ENCODE results near the gene CDH4. TPM values are rescaled to one million over a fixed set of nuclear protein-coding genes. Genes with fewer than 3 reads are reported as not detected.

The CDH4 gene
- total RNA-seq, 1 donor from 2014 or later, result 0.99 TPM

DNA sequence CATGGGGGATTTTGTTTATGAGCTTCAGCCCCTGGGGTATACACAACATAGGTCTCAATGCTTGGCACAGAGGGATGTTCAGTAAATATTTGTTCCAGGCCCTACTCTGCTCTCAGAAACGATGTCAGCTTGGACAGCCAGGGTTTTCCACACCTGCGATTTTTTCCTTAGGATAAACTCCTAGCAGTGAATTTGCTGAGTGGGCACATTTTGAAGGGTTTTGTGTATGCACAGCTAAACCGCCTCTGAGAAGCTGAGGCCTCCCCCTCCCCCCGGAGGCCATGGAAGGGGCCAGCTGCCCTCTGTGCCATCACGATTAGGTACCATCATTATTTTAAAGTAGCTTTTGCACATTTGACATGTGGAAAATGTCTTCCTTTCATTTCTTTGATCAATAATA, 614.1 kb downstream of the CDH4 start:
- no peak for DNase-seq (ENCODE audit: low spot score)
- no peak overlapping the region for H3K4me3 Mint-ChIP-seq (ENCODE audit: unreplicated experiment)
- no peak overlapping the region for H3K27ac Mint-ChIP-seq (ENCODE audit: unreplicated experiment)
- no peaks in the 10 kb centered on the region for H3K4me1 Mint-ChIP-seq (ENCODE audit: low read depth)
- TF ChIP-seq, protein P1, sequence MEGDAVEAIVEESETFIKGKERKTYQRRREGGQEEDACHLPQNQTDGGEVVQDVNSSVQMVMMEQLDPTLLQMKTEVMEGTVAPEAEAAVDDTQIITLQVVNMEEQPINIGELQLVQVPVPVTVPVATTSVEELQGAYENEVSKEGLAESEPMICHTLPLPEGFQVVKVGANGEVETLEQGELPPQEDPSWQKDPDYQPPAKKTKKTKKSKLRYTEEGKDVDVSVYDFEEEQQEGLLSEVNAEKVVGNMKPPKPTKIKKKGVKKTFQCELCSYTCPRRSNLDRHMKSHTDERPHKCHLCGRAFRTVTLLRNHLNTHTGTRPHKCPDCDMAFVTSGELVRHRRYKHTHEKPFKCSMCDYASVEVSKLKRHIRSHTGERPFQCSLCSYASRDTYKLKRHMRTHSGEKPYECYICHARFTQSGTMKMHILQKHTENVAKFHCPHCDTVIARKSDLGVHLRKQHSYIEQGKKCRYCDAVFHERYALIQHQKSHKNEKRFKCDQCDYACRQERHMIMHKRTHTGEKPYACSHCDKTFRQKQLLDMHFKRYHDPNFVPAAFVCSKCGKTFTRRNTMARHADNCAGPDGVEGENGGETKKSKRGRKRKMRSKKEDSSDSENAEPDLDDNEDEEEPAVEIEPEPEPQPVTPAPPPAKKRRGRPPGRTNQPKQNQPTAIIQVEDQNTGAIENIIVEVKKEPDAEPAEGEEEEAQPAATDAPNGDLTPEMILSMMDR (IDR thresholded peaks at IDR 0.05), result no peak
- H3K36me3 Mint-ChIP-seq (ENCODE audit: low read depth), result no peaks in the 10 kb centered on the region
- peaks cover 6% of the 10 kb centered on the region for H3K9me3 Mint-ChIP-seq (ENCODE audit: low read depth)
- peaks cover 22% of the 10 kb centered on the region for H3K27me3 Mint-ChIP-seq (ENCODE audit: low read depth)

DNA sequence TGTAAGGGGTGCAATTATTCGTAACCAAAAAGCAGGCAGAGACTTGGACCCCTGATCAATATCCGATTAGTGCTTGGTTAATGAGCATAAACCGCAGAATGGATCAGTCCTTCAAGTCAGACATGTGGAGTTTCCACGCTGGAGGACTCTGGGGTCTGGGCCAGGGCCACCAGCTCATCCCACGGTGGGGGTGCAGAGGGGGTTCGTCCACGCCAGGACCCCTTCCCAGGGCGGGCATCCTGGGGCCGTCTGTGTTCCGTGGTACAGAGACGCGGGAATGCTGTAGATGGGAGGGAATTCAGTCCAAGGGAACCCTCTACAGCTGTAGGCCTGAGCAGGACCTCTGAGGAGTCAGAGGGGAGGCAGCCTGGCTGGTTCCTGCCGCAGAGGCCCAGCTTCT, 615.9 kb downstream of the CDH4 start:
- no peak overlapping the region for H3K4me3 Mint-ChIP-seq (ENCODE audit: unreplicated experiment)
- H3K36me3 Mint-ChIP-seq (ENCODE audit: low read depth), result no peaks in the 10 kb centered on the region
- TF ChIP-seq, protein P1 (IDR thresholded peaks at IDR 0.05), result no peak
- H3K27ac Mint-ChIP-seq (ENCODE audit: unreplicated experiment), result no peak overlapping the region
- peaks cover 22% of the 10 kb centered on the region for H3K27me3 Mint-ChIP-seq (ENCODE audit: low read depth)
- DNase-seq (ENCODE audit: low spot score), result no peak
- H3K4me1 Mint-ChIP-seq (ENCODE audit: low read depth), result no peaks in the 10 kb centered on the region
- H3K9me3 Mint-ChIP-seq (ENCODE audit: low read depth), result peaks cover 12% of the 10 kb centered on the region

DNA sequence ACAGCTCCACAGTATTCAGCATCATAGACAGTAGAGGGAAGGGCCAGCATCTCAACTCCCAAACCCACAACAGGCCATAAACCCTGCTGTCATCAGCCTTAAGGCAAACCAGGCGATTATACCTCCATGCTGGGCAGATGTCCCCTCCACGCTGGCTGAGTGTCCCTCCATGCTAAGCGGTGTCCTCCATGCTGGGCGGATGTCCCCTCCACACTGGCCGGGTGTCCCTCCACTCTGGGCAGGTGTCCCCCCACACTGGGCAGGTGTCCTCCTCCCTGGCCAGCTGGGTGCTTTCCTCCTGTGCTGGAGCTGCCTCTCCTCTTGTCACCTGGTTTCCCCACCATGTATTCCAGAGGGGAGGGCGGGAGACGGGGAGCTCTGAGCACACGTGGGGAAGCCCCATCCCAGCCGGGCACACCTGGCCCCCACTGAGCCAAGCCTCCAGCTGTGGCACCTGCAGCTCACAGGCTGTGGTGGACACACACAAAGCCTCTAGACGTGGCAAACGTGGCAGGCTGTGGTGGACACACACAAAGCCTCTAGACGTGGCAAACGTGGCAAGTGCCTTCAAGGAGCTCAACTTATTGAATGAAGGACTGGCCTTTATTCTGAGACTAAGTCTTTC, 616.5 kb downstream of the CDH4 start:
- Mint-ChIP-seq H3K36me3 (ENCODE audit: low read depth) (no peaks in the 10 kb centered on the region), H3K4me1 (ENCODE audit: low read depth) (no peaks in the 10 kb centered on the region), H3K27ac (ENCODE audit: unreplicated experiment) (no peak overlapping the region), H3K4me3 (ENCODE audit: unreplicated experiment) (no peak overlapping the region), H3K27me3 (ENCODE audit: low read depth) (peaks cover 22% of the 10 kb centered on the region), H3K9me3 (ENCODE audit: low read depth) (peaks cover 12% of the 10 kb centered on the region)
- DNase-seq (ENCODE audit: low spot score), result no peak
- TF ChIP-seq, protein P1 (IDR thresholded peaks at IDR 0.05), result no peak

DNA sequence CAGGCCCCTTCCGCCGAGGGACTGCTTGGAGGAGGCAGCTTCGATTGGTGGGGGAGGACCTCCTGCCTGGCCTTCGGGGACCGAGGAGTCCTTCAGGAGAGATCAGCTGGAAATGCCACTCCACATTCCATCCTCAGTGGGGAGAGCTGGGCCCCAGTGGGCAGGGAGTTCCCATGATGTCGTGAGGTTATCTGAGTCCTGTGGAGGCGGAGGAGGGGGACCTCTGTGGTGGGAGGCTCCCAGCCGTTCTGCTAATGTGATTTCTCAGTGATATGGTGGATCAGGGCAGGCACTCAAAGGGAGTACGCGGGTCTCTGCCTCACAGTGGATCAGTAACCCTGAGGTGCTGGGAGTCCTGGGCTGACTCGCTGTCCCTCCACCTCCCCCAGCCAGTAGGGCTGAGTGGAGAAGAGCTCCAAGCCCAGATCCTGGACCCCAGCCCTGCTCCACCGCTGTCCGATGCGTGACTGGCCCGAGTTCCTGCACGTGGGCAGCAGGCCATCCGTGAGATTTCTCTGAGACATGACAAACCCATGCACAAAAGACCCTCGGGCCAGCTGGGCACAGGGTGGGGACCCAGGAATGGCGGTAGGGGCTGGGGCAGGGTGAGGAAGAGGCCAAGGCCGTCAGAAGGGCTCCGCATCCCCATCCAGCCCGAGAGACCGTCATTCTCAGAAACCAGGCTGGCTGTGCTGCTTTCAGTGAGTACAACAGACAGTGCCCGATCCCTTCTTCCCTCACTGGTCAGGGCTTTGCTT, 617.9 kb downstream of the CDH4 start:
- TF ChIP-seq, protein P1 (IDR thresholded peaks at IDR 0.05), result no peak
- H3K4me1 Mint-ChIP-seq (ENCODE audit: low read depth), result no peaks in the 10 kb centered on the region
- H3K4me3 Mint-ChIP-seq (ENCODE audit: unreplicated experiment), result no peak overlapping the region
- peaks cover 12% of the 10 kb centered on the region for H3K9me3 Mint-ChIP-seq (ENCODE audit: low read depth)
- peaks cover 22% of the 10 kb centered on the region for H3K27me3 Mint-ChIP-seq (ENCODE audit: low read depth)
- H3K36me3 Mint-ChIP-seq (ENCODE audit: low read depth), result no peaks in the 10 kb centered on the region
- no peak for DNase-seq (ENCODE audit: low spot score)
- H3K27ac Mint-ChIP-seq (ENCODE audit: unreplicated experiment), result no peak overlapping the region

DNA sequence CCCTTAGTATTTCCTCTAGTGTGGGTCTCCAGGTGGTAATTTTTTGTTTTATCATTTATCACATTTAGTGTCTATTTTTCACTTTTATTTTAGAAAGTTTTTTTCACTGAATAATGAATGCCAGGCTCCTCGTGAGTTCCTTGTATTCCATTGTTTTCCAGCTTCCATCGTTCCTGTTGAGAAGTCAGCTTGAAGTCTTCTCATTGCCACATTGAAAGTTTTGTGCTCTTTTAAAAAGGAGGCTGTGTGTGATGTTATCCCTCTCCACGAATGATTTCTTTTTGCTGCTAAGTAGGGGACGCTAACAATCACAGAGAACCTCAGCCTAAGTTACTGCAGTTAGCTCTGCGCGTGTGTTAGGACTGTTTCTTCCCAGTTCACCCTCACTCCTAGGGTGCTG, 619.1 kb downstream of the CDH4 start:
- Mint-ChIP-seq H3K36me3 (ENCODE audit: low read depth) (no peaks in the 10 kb centered on the region), H3K4me3 (ENCODE audit: unreplicated experiment) (no peak overlapping the region), H3K9me3 (ENCODE audit: low read depth) (peaks cover 12% of the 10 kb centered on the region), H3K4me1 (ENCODE audit: low read depth) (no peaks in the 10 kb centered on the region), H3K27ac (ENCODE audit: unreplicated experiment) (no peak overlapping the region), H3K27me3 (ENCODE audit: low read depth) (peaks cover 19% of the 10 kb centered on the region)
- no peak for DNase-seq (ENCODE audit: low spot score)
- TF ChIP-seq, protein P1 (IDR thresholded peaks at IDR 0.05), result no peak
